ENCODE measurements around the gene VSIG1. TPM values are rescaled to one million over a fixed set of nuclear protein-coding genes. Genes with fewer than 3 reads are reported as not detected.
A peak's percentile ranks its signal among the peaks of the same experiment; 100 is the strongest.

Gene VSIG1
- total and polyA plus RNA-seq, 2 experiments from 2014 or later: not detected

- Histone ChIP-seq H3K27ac (no peak overlapping the region), H3K27me3 (no peaks in the 10 kb centered on the region), H3K36me3 (no peaks in the 10 kb centered on the region), H3K4me3 (no peak overlapping the region), H3K9me3 (ENCODE audit: low read depth) (no peaks in the 10 kb centered on the region), H3K4me1 (ENCODE audit: low read depth) (no peaks in the 10 kb centered on the region)
- no peak for TF ChIP-seq CTCF (IDR thresholded peaks at IDR 0.05; ENCODE audit: low read depth, low read length)
- peak in 1 of 2 donors; percentile 78 for DNase-seq (ENCODE audit: low read depth in 1 of 2, low spot score in 1 of 2)
These were observed 8.4 kb upstream of the VSIG1 start for GRCh38 chrX:108036298-108036973.

GRCh38 chrX:108049649-108050048 lies 4.8 kb downstream of the VSIG1 start:
- peak in 1 of 2 donors; percentile 10 for DNase-seq (ENCODE audit: low read depth in 1 of 2, low spot score in 1 of 2)
- Histone ChIP-seq H3K4me3 (no peak overlapping the region), H3K4me1 (ENCODE audit: low read depth) (no peaks in the 10 kb centered on the region), H3K27me3 (no peaks in the 10 kb centered on the region), H3K36me3 (no peaks in the 10 kb centered on the region), H3K9me3 (ENCODE audit: low read depth) (no peaks in the 10 kb centered on the region), H3K27ac (no peak overlapping the region)
- no peak for TF ChIP-seq CTCF (IDR thresholded peaks at IDR 0.05; ENCODE audit: low read depth, low read length)

DNA sequence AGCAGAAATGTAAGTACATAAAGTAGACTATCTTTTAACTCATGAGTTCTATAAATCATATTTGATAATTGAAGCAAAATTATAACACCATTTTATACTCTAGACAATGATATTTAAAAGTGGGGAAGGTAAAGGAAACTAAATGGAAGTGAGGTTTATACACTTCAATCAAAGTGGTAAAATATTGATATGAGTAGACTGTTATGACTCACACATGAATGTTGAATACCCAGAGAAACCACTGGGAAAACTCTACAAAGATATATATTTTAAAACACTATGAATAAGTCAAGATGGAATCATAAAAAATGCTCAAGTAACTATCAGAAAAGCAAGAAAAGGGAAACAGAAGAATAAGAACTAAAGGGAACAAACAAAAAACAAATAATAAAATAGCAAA lies 8.4 kb downstream of the VSIG1 start:
- no peak for TF ChIP-seq CTCF (IDR thresholded peaks at IDR 0.05; ENCODE audit: low read depth, low read length)
- Histone ChIP-seq H3K4me1 (ENCODE audit: low read depth) (no peaks in the 10 kb centered on the region), H3K9me3 (ENCODE audit: low read depth) (no peaks in the 10 kb centered on the region), H3K4me3 (no peak overlapping the region), H3K27me3 (no peaks in the 10 kb centered on the region), H3K27ac (no peak overlapping the region), H3K36me3 (no peaks in the 10 kb centered on the region)
- no peak for DNase-seq (ENCODE audit: low read depth in 1 of 2, low spot score in 1 of 2)

GRCh38 chrX:108055546-108055945 lies 10.7 kb downstream of the VSIG1 start:
- no peak for DNase-seq (ENCODE audit: low read depth in 1 of 2, low spot score in 1 of 2)
- no peaks in the 10 kb centered on the region for H3K27me3 ChIP-seq
- H3K4me1 ChIP-seq (ENCODE audit: low read depth): no peaks in the 10 kb centered on the region
- no peak overlapping the region for H3K4me3 ChIP-seq
- H3K27ac ChIP-seq: no peak overlapping the region
- H3K9me3 ChIP-seq (ENCODE audit: low read depth): no peaks in the 10 kb centered on the region
- H3K36me3 ChIP-seq: no peaks in the 10 kb centered on the region
- no peak for TF ChIP-seq CTCF (IDR thresholded peaks at IDR 0.05; ENCODE audit: low read depth, low read length)

GRCh38 chrX:108059801-108060200 lies 14.9 kb downstream of the VSIG1 start:
- DNase-seq (ENCODE audit: low read depth in 1 of 2, low spot score in 1 of 2): no peak
- Histone ChIP-seq H3K27ac (no peak overlapping the region), H3K27me3 (no peaks in the 10 kb centered on the region), H3K36me3 (no peaks in the 10 kb centered on the region), H3K9me3 (ENCODE audit: low read depth) (no peaks in the 10 kb centered on the region), H3K4me3 (no peak overlapping the region), H3K4me1 (ENCODE audit: low read depth) (no peaks in the 10 kb centered on the region)
- no peak for TF ChIP-seq CTCF (IDR thresholded peaks at IDR 0.05; ENCODE audit: low read depth, low read length)
